Mesenchymal stem cell (in vitro differentiated cells and primary cell): ENCODE data around the gene RAE1.

Experiments used
- DNase-seq: peaks from one replicate; pipeline ENCODE4 v3.0.0-alpha.2; 2013
- H2AFZ ChIP-seq: one replicate; pipeline ENCODE4 v1.6.1; 2013; ENCODE audit warnings: low read depth, mild to moderate bottlenecking, control low read depth, inconsistent platforms, low read length, moderate library complexity
- H2AK5ac ChIP-seq: 2 replicates; pipeline ENCODE4 v1.6.1; 2013; ENCODE audit warnings: low read length, moderate library complexity, mild to moderate bottlenecking, inconsistent platforms; ENCODE audit not compliant: severe bottlenecking
- H2BK120ac ChIP-seq: one replicate; pipeline ENCODE4 v1.6.1; 2013; ENCODE audit warnings: low read depth, mild to moderate bottlenecking, inconsistent platforms, low read length, moderate library complexity
- H2BK12ac ChIP-seq, 2 experiments: one replicate each; pipeline ENCODE4 v1.6.1; 2013; ENCODE audit warnings: inconsistent platforms in 2 of 2, low read length in 2 of 2, mild to moderate bottlenecking in 2 of 2, moderate library complexity in 2 of 2, control low read depth in 1 of 2
- H2BK15ac ChIP-seq: one replicate; pipeline ENCODE4 v1.6.1; 2013; ENCODE audit warnings: mild to moderate bottlenecking, low read depth, inconsistent platforms; ENCODE audit not compliant: poor library complexity, severe bottlenecking
- H2BK5ac ChIP-seq: 2 replicates; pipeline ENCODE4 v1.6.1; 2013; ENCODE audit warnings: low read depth, mild to moderate bottlenecking, low read length, control low read depth, inconsistent platforms; ENCODE audit not compliant: poor library complexity, severe bottlenecking
- H3K14ac ChIP-seq, 2 experiments: one replicate each; pipeline ENCODE4 v1.6.1; 2013; ENCODE audit warnings: inconsistent platforms in 2 of 2, low read length in 2 of 2, control low read depth in 1 of 2, mild to moderate bottlenecking in 1 of 2, moderate library complexity in 1 of 2
- H3K18ac ChIP-seq, 2 experiments: one replicate each; pipeline ENCODE4 v1.6.1; 2013; ENCODE audit warnings: inconsistent platforms in 2 of 2, low read length in 2 of 2, control low read depth in 1 of 2, low read depth in 1 of 2, mild to moderate bottlenecking in 1 of 2
- H3K23ac ChIP-seq, 2 experiments: one replicate each; pipeline ENCODE4 v1.6.1; 2013; ENCODE audit warnings: inconsistent platforms in 2 of 2, low read length in 2 of 2, mild to moderate bottlenecking in 2 of 2, moderate library complexity in 2 of 2, control low read depth in 1 of 2
- H3K27ac ChIP-seq: 2 replicates; pipeline ENCODE4 v1.5.1; 2013; ENCODE audit warnings: mild to moderate bottlenecking, moderate library complexity, low read length, control low read depth, inconsistent platforms; ENCODE audit not compliant: poor library complexity, severe bottlenecking
- H3K27me3 ChIP-seq, 2 experiments: 2 replicates each; pipeline versions ENCODE4 v1.6.1 to v1.7.0; 2013; ENCODE audit warnings: low read length in 2 of 2, mild to moderate bottlenecking in 2 of 2, moderate library complexity in 2 of 2, control low read depth in 1 of 2, inconsistent platforms in 1 of 2; ENCODE audit not compliant: control insufficient read depth in 1 of 2, insufficient read depth in 1 of 2
- H3K36me3 ChIP-seq, 2 experiments: 2 replicates each; pipeline versions ENCODE4 v1.6.1 to v1.7.0; 2013; ENCODE audit warnings: low read length in 2 of 2, control low read depth in 1 of 2, inconsistent platforms in 1 of 2, low read depth in 1 of 2, mild to moderate bottlenecking in 1 of 2; ENCODE audit not compliant: insufficient read depth in 2 of 2, control insufficient read depth in 1 of 2
- H3K4ac ChIP-seq, 2 experiments: one replicate each; pipeline ENCODE4 v1.6.1; 2013; ENCODE audit warnings: inconsistent platforms in 2 of 2, low read length in 2 of 2, mild to moderate bottlenecking in 2 of 2, moderate library complexity in 2 of 2, control low read depth in 1 of 2, low read depth in 1 of 2
- H3K4me1 ChIP-seq: 2 replicates; pipeline ENCODE4 v1.6.1; 2013; ENCODE audit warnings: low read depth, low read length, control low read depth; ENCODE audit not compliant: control insufficient read depth, insufficient read depth
- H3K4me2 ChIP-seq: 2 replicates; pipeline ENCODE4 v1.6.1; 2013; ENCODE audit warnings: low read length, mild to moderate bottlenecking, inconsistent platforms; ENCODE audit not compliant: poor library complexity, severe bottlenecking
- H3K4me3 ChIP-seq, 2 experiments: 2 replicates each; pipeline versions ENCODE4 v1.5.1 to v1.7.0; 2013; ENCODE audit warnings: low read length in 2 of 2, mild to moderate bottlenecking in 2 of 2, control low read depth in 1 of 2, low read depth in 1 of 2; ENCODE audit not compliant: insufficient read depth in 1 of 2
- H3K79me1 ChIP-seq: replicated peaks from 2 replicates; pipeline ENCODE4 v1.6.1; 2013; ENCODE audit warnings: mild to moderate bottlenecking, control low read depth, low read length, inconsistent platforms; ENCODE audit not compliant: poor library complexity, severe bottlenecking
- H3K9ac ChIP-seq: 2 replicates; pipeline ENCODE4 v1.7.0; 2013; ENCODE audit warnings: mild to moderate bottlenecking, low read length, moderate library complexity
- H3K9me3 ChIP-seq: 2 replicates; pipeline ENCODE4 v1.7.0; 2013; ENCODE audit warnings: mild to moderate bottlenecking, low read length; ENCODE audit not compliant: control insufficient read depth
- H4K8ac ChIP-seq: one replicate; pipeline ENCODE4 v1.6.1; 2013; ENCODE audit warnings: inconsistent platforms, mild to moderate bottlenecking, low read length, moderate library complexity
- H4K91ac ChIP-seq: one replicate; pipeline ENCODE4 v1.6.1; 2013; ENCODE audit warnings: mild to moderate bottlenecking, low read length, inconsistent platforms
- WGBS: methylation state at CpG from one replicate; pipeline ENCODE4 v1.1.7; 2013; ENCODE audit warnings: mixed read lengths; 5-methylcytosine and 5-hydroxymethylcytosine counted together

The RAE1 gene

DNA sequence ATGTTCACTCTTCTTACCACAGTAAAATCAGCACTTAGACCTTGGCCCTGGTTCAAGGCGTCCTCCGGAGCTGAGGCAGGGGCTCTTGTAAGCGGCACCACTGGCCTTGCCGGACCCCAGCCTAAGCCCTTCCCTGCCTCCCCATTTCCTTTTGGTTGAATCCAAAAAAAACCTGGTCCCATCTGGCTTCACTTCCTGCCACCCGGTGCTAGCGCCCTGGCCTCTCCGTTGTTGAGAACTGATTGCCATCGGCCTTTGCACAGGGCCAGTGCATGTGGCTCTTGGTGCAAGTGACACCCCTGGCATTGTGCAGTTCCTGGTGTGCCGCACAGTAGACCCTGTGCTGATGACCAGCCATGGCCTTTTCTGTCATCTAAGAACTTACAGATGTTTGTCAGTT, 21.1 kb downstream of the RAE1 start:
- Histone ChIP-seq H2BK12ac (no peak overlapping the region), H3K27me3 (no peaks in the 10 kb centered on the region), H2BK15ac (no peak overlapping the region), H2BK5ac (no peak overlapping the region), H3K23ac (no peak overlapping the region), H3K79me1 (peaks cover 45% of the 10 kb centered on the region), H3K4me1 (no peaks in the 10 kb centered on the region), H4K8ac (no peak overlapping the region), H3K27ac (no peak overlapping the region), H3K18ac (no peak overlapping the region), H2AFZ (no peak overlapping the region), H3K36me3 (peaks cover 74 to 98% of the 10 kb centered on the region in 2 experiments), H3K9me3 (no peaks in the 10 kb centered on the region), H3K4me3 (no peak overlapping the region), H3K4me2 (no peak overlapping the region), H2BK120ac (no peak overlapping the region), H4K91ac (no peak overlapping the region), H3K14ac (no peak overlapping the region), H3K4ac (no peak overlapping the region), H3K9ac (no peak overlapping the region), H2AK5ac (no peak overlapping the region)
- 97% methylated on average over 9 of the region's 9 CpGs for WGBS
- DNase-seq = no peak

DNA sequence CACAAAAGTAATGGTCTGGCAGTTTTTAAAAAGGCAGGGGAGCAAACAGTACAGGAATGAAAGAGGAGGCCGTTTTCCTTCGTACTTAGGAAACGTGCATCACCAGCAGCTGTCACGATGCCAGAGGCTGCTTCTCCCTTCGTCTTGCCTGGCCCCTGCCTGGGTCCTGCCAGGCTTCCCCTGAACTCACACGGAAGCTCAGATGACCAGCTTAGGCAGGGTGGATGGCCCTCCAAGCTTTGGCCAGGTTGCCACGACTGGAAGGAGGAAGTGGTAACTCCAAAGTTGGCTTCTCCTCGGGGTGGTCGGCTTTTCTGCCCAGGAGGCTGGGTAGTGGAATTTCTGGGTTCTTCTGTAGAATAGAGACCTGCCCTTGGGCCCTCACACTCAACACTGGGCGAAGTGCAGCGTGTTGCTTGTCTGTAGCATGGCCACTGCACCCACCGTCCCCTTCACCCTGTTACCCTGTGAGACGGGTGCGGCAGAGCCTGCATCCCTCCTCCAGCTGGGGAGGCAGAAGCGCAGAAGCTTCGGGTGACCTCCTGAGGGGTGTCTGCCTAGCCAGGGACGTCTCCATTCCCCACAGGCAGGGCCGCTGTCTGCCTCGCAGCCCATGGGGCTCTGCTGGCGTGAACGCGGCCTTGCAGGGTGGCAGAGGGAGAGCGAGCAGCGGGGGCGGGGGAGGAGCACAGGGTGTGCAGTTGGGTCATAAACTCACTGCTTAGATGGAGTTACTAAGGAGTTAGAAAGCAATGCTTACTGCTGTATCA, 21.7 kb downstream of the RAE1 start:
- Histone ChIP-seq H3K4me1 (no peaks in the 10 kb centered on the region), H3K14ac (no peak overlapping the region), H3K18ac (no peak overlapping the region), H3K9ac (no peak overlapping the region), H3K4me2 (no peak overlapping the region), H3K36me3 (peaks cover 74 to 98% of the 10 kb centered on the region in 2 experiments), H3K27me3 (no peaks in the 10 kb centered on the region), H4K91ac (peak overlapping the region; percentile 40), H3K9me3 (no peaks in the 10 kb centered on the region), H2AFZ (no peak overlapping the region), H2AK5ac (no peak overlapping the region), H2BK120ac (no peak overlapping the region), H2BK12ac (no peak overlapping the region), H3K27ac (no peak overlapping the region), H3K4me3 (no peak overlapping the region), H3K79me1 (peaks cover 46% of the 10 kb centered on the region), H3K4ac (no peak overlapping the region), H3K23ac (no peak overlapping the region), H4K8ac (no peak overlapping the region), H2BK5ac (no peak overlapping the region), H2BK15ac (no peak overlapping the region)
- 96% methylated on average over 24 of the region's 25 CpGs for WGBS
- DNase-seq = no peak

- H3K4me2 ChIP-seq = no peak overlapping the region
- no peak overlapping the region for H2AFZ ChIP-seq
- no peak overlapping the region for H3K23ac ChIP-seq
- H3K4me3 ChIP-seq = no peak overlapping the region
- no peak overlapping the region for H3K18ac ChIP-seq
- H3K9ac ChIP-seq = no peak overlapping the region
- 93% methylated on average over 12 of the region's 12 CpGs for WGBS
- no peak overlapping the region for H2BK5ac ChIP-seq
- DNase-seq = no peak
- no peak overlapping the region for H3K27ac ChIP-seq
- peaks cover 47% of the 10 kb centered on the region for H3K79me1 ChIP-seq
- H2BK12ac ChIP-seq = no peak overlapping the region
- H3K27me3 ChIP-seq = no peaks in the 10 kb centered on the region
- H3K14ac ChIP-seq = no peak overlapping the region
- peaks cover 74 to 94% of the 10 kb centered on the region in 2 experiments for H3K36me3 ChIP-seq
- no peak overlapping the region for H4K8ac ChIP-seq
- no peak overlapping the region for H2BK120ac ChIP-seq
- H3K4ac ChIP-seq = no peak overlapping the region
- H3K9me3 ChIP-seq = no peaks in the 10 kb centered on the region
- H3K4me1 ChIP-seq = no peaks in the 10 kb centered on the region
- no peak overlapping the region for H2AK5ac ChIP-seq
- no peak overlapping the region for H2BK15ac ChIP-seq
- no peak overlapping the region for H4K91ac ChIP-seq
These were observed 23.4 kb downstream of the RAE1 start for GRCh38 chr20:57374343-57374930.

- H2BK5ac ChIP-seq = no peak overlapping the region
- no peak for DNase-seq
- H2BK120ac ChIP-seq = no peak overlapping the region
- H3K4ac ChIP-seq = no peak overlapping the region
- H4K91ac ChIP-seq = peak overlapping the region; percentile 8
- H3K9ac ChIP-seq = no peak overlapping the region
- no peak overlapping the region for H3K27ac ChIP-seq
- peaks cover 44% of the 10 kb centered on the region for H3K79me1 ChIP-seq
- no peak overlapping the region for H3K18ac ChIP-seq
- H3K14ac ChIP-seq = no peak overlapping the region
- H2AFZ ChIP-seq = no peak overlapping the region
- 95% methylated on average over 12 of the region's 14 CpGs for WGBS
- H2BK15ac ChIP-seq = no peak overlapping the region
- H3K27me3 ChIP-seq = no peaks in the 10 kb centered on the region
- no peak overlapping the region for H3K4me3 ChIP-seq
- H3K4me1 ChIP-seq = no peaks in the 10 kb centered on the region
- H3K9me3 ChIP-seq = no peaks in the 10 kb centered on the region
- H3K36me3 ChIP-seq = peaks cover 69 to 94% of the 10 kb centered on the region in 2 experiments
- no peak overlapping the region for H2AK5ac ChIP-seq
- H3K23ac ChIP-seq = no peak overlapping the region
- H3K4me2 ChIP-seq = no peak overlapping the region
- H2BK12ac ChIP-seq = no peak overlapping the region
- H4K8ac ChIP-seq = no peak overlapping the region
These were observed 24.0 kb downstream of the RAE1 start for GRCh38 chr20:57374931-57375651.
